Suprapubic skin (tissue), 3 donors: ENCODE measurements around the gene SLC16A1.
"Not testable (repeated sequence)": the region's sequence is repeated elsewhere in the genome, so short reads cannot be mapped to it uniquely, and the experiment has no call there.

Experiments
- CTCF ChIP-seq, 2 donors: fragments of 200-600 bp in 1 of 2; fragments of 450-650 bp in 1 of 2; sonication (generic) in 1 of 2; IDR thresholded peaks; one replicate each; pipeline ENCODE4 v1.5.1; 2016 to 2019; ENCODE audit warnings: antibody characterized with exemption in 2 of 2, mild to moderate bottlenecking in 1 of 2, moderate library complexity in 1 of 2
- POLR2A ChIP-seq, 2 donors: fragments of 450-650 bp; IDR thresholded peaks; one replicate each; pipeline ENCODE4 v1.6.1; 2017; ENCODE audit warnings: antibody characterized with exemption in 2 of 2, mild to moderate bottlenecking in 2 of 2, moderate library complexity in 2 of 2

GRCh38 chr1:112995021-112995420 is 39.0 kb upstream of the SLC16A1 start:
- not testable (repeated sequence) for TF ChIP-seq CTCF, POLR2A (IDR thresholded peaks at IDR 0.05)
